A549 (cell line): Measurements from ENCODE around the gene XRCC4. TPM values are rescaled to one million over a fixed set of nuclear protein-coding genes. Genes with fewer than 3 reads are reported as not detected.

Source experiments
- ATAC-seq, 2 experiments: fragments of 200-7000 bp in 1 of 2; fragments of >200 bp in 1 of 2; cut with Nextera tagmentation in 1 of 2; cut with Tn5 transposase in 1 of 2; 3 replicates each; pipeline versions ENCODE4 v1.8.0 to v1.9.1; 2018 to 2020; ENCODE audit warnings: mild to moderate bottlenecking in 1 of 2, moderate library complexity in 1 of 2
- CTCF ChIA-PET: fragments of 300-600 bp; sonication (Branson Sonifier 250); formaldehyde crosslinking; extraction: SDS; loops from one replicate; lab custom pipeline; 2021; ENCODE audit warnings: antibody characterized with exemption, inconsistent platforms; lab: Yijun Ruan, JAX
- POLR2A ChIA-PET: fragments of 350-600 bp; formaldehyde crosslinking; extraction: SDS; loops from one replicate; lab custom pipeline; 2021; ENCODE audit warnings: antibody characterized with exemption, inconsistent platforms; lab: Yijun Ruan, JAX
- DNase-seq, 2 experiments: peaks; one replicate each; pipeline versions ENCODE4 v3.0.0 to v3.0.0-alpha.2; 2011 to 2016; ENCODE audit warnings: low read depth in 1 of 2, low spot score in 1 of 2
- FAIRE-seq: peaks from 2 replicates; lab custom pipeline; 2011; peaks lifted over from hg19 to GRCh38; lab: Jason Lieb, UNC
- H3K27ac ChIP-seq, 2 experiments: fragments of >200 bp; sonication (Bioruptor Twin); formaldehyde crosslinking; 3 replicates each; pipeline ENCODE4 v1.5.1; 2016 to 2017
- H3K4me1 ChIP-seq: fragments of >200 bp; sonication (Bioruptor Twin); formaldehyde crosslinking; 3 replicates; pipeline ENCODE4 v1.6.1; 2016
- H3K4me2 ChIP-seq: fragments of >200 bp; sonication (Bioruptor Twin); formaldehyde crosslinking; 3 replicates; pipeline ENCODE4 v1.6.1; 2016
- H3K4me3 ChIP-seq: fragments of >200 bp; sonication (Bioruptor Twin); formaldehyde crosslinking; 3 replicates; pipeline ENCODE4 v1.5.1; 2016
- H3K9me3 ChIP-seq: fragments of >200 bp; sonication (Bioruptor Twin); formaldehyde crosslinking; 3 replicates; pipeline ENCODE4 v1.6.1; 2016
- BHLHE40 ChIP-seq: IDR thresholded peaks from 2 replicates; pipeline ENCODE4 v1.6.1; 2012; ENCODE audit warnings: low read depth, low read length, inconsistent platforms
- CBX8 ChIP-seq: fragments of 200-600 bp; sonication (generic); IDR thresholded peaks from 2 replicates; pipeline ENCODE4 v1.6.1; 2016
- CEBPB ChIP-seq, 2 experiments: fragments of >200 bp in 1 of 2; sonication (Bioruptor Twin) in 1 of 2; formaldehyde crosslinking in 1 of 2; IDR thresholded peaks; 2 replicates each; pipeline ENCODE4 v1.6.1; 2012 to 2016
- CHD4 ChIP-seq: fragments of 200-600 bp; sonication (generic); IDR thresholded peaks from 2 replicates; pipeline ENCODE4 v1.6.1; 2016; ENCODE audit warnings: antibody characterized with exemption, mild to moderate bottlenecking, borderline replicate concordance
- HOXB5 ChIP-seq: fragments of 250-450 bp; sonication (Bioruptor Pico); IDR thresholded peaks from 2 replicates; pipeline ENCODE4 v1.5.0; 2020; ENCODE audit warnings: mild to moderate bottlenecking, moderate library complexity
- JUNB ChIP-seq: fragments of >200 bp; sonication (Bioruptor Twin); formaldehyde crosslinking; IDR thresholded peaks from 2 replicates; pipeline ENCODE4 v1.6.1; 2016
- NFE2L2 ChIP-seq: fragments of 150-350 bp; conservative IDR thresholded peaks from 2 replicates; pipeline ENCODE4 v1.6.1; 2014; ENCODE audit warnings: low read length
- NPAS2 ChIP-seq: fragments of 250-450 bp; sonication (Bioruptor Pico); IDR thresholded peaks from 2 replicates; pipeline ENCODE4 v1.8.0; 2022; ENCODE audit warnings: mild to moderate bottlenecking, moderate library complexity, borderline replicate concordance
- NR3C1 ChIP-seq: fragments of >200 bp; sonication (Bioruptor Twin); formaldehyde crosslinking; IDR thresholded peaks from 3 replicates; pipeline ENCODE4 v1.6.1; 2017
- POLR2A ChIP-seq: IDR thresholded peaks from 2 replicates; pipeline ENCODE4 v1.6.1; 2012; ENCODE audit warnings: mild to moderate bottlenecking, low read length
- RAD21 ChIP-seq, 2 experiments: fragments of >200 bp in 1 of 2; sonication (Bioruptor Twin) in 1 of 2; formaldehyde crosslinking in 1 of 2; IDR thresholded peaks in 1 of 2; conservative IDR thresholded peaks in 1 of 2; 2 replicates in 1 of 2; 3 replicates in 1 of 2; pipeline ENCODE4 v1.6.1; 2012 to 2018; ENCODE audit warnings: inconsistent platforms in 1 of 2
- RFX5 ChIP-seq: fragments of 450-650 bp; IDR thresholded peaks from 2 replicates; pipeline ENCODE4 v1.7.1; 2014; ENCODE audit warnings: antibody characterized with exemption, mild to moderate bottlenecking, moderate library complexity
- RNF2 ChIP-seq: fragments of 200-600 bp; sonication (generic); IDR thresholded peaks from 2 replicates; pipeline ENCODE4 v1.6.1; 2016; ENCODE audit warnings: low read depth, mild to moderate bottlenecking, antibody characterized with exemption, moderate library complexity, borderline replicate concordance
- SMC3 ChIP-seq: fragments of >200 bp; sonication (Bioruptor Twin); formaldehyde crosslinking; IDR thresholded peaks from 3 replicates; pipeline ENCODE4 v1.6.1; 2018; ENCODE audit warnings: inconsistent platforms
- ZFP36 ChIP-seq: fragments of 450-650 bp; IDR thresholded peaks from 2 replicates; pipeline ENCODE4 v1.6.1; 2014; ENCODE audit warnings: borderline replicate concordance; ENCODE audit not compliant: partially characterized antibody
- ZSCAN20 ChIP-seq: fragments of 250-450 bp; sonication (Bioruptor Pico); IDR thresholded peaks from 2 replicates; pipeline ENCODE4 v1.8.0; 2022; ENCODE audit warnings: mild to moderate bottlenecking, moderate library complexity
- WGBS: methylation state at CpG from one replicate; pipeline ENCODE4 v1.1.6; 2017; ENCODE audit errors: missing lambda C conversion rate; 5-methylcytosine and 5-hydroxymethylcytosine counted together
- polyA plus RNA-seq, 4 experiments: library from polyadenylated mRNA; depleted of rRNA in 3 of 4; stranded (reverse); fragments of >200 nt; fragmentation: RNase III in 1 of 4; extraction: RNeasy Plus Mini Kit Qiagen cat#74134 plus additional on column Dnase treatment in 1 of 4; gene quantifications; 2 replicates in 3 of 4; 3 replicates in 1 of 4; pipeline ENCODE4 v1.2.3, GENCODE V29; 2011 to 2017
- TF ChIP-seq, protein P1 (sequence below): fragments of 250-450 bp; sonication (Bioruptor Pico); IDR thresholded peaks from 2 replicates; pipeline ENCODE4 v1.5.0; 2021; ENCODE audit warnings: mild to moderate bottlenecking, moderate library complexity, borderline replicate concordance
- TF ChIP-seq, protein P2 (sequence below): fragments of >200 bp; sonication (Bioruptor Twin); formaldehyde crosslinking; IDR thresholded peaks from 3 replicates; pipeline ENCODE4 v1.6.1; 2016
- TF ChIP-seq, protein P3 (sequence below): fragments of >200 bp; sonication (Bioruptor Twin); formaldehyde crosslinking; IDR thresholded peaks from 2 replicates; pipeline ENCODE4 v1.6.1; 2016

XRCC4 gene
- polyA plus RNA-seq, 2 of the 4 experiments (the other 2 are of a cell fraction): 14.3 to 14.8 TPM

DNA sequence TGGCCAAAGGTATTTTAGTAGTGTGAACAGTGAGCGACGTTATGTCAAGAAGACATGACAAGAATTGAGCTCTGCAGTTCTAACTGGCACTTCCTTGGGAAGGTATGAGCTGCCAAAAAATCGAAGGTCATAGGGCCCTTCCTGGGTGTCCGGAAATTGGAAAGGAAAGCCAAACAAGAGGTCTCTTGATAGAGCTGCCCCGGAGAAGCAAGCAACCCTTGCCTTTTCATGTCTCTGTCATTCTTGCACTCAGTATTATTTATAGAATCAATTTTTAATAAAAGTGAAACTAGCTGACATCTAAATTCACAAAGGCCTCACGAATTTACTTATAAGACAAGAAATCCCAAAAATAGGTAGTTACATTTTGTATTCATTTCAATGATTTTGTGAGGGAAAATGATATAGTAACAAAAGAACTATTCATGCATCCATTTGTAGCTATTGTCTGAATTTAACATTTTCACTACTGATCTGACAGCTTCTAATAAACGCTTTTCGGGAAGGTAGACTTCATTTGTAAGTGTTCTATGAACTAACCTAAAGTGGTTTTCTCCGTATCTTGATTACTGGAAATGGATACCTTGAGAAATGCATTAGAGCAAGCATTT is 280.4 kb downstream of the XRCC4 start:
- DNase-seq (no peak), FAIRE-seq (no peak), ATAC-seq (no peak)
- ChIA-PET CTCF (interaction anchor here (0.9 kb wide), 1 partner anchor 15 kb away, joined by 3 read pairs; no protein-coding TSS in a partner anchor), POLR2A (no interaction called here)
- Histone ChIP-seq H3K4me3 (no peak overlapping the region), H3K9me3 (peaks cover 6% of the 10 kb centered on the region; the same call in 2 of the 3 replicates), H3K4me2 (no peak overlapping the region), H3K27ac (no peak overlapping the region), H3K4me1 (no peaks in the 10 kb centered on the region)
- WGBS: 76% methylated on average over 9 of the region's 9 CpGs
- no peak for TF ChIP-seq ZSCAN20 (CRISPR knock-in tag)

DNA sequence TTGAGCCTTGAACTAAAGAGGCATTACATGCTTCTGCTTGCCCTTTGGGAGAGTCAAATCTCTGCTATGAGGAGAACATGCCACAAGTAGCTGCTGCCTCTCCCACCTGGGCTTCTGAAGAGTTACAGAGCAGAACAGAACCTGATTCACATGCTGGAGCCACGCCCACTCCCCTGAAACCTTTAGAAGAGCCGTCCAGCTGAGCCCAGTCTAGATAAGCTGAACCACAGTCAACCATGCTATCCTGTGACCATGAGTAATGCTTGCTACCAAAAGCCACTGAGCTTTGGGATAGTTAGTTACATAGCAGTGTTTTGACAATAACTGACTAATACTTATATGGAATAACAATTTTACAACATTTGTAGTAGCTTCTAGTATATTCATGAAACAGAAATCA is 283.2 kb downstream of the XRCC4 start:
- POLR2A ChIA-PET: no interaction called here
- ATAC-seq: no peak

DNA sequence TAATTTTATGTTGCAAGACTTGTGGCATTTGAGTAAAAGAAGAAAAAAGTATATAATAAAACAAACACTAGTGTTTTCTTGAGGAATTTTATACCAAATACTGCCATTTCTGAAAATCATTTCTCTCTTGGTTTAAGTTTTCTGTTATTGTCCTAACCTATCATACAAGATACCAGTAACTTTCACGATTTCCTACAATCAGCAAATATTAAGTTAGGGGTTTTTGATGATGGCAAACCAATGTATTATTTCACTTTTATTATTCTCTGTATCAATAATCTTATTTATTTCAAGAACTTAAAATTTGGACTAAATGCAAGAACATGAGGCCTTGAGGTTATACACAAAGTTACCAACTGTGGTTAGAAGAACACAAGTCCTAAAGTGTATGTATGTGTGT is 285.2 kb downstream of the XRCC4 start:
- DNase-seq: no peak
- H3K4me2 ChIP-seq: no peak overlapping the region
- WGBS: 13% methylated on average over 1 of the region's 1 CpG
- no peak for FAIRE-seq
- no peak overlapping the region for H3K27ac ChIP-seq
- no peak overlapping the region for H3K4me3 ChIP-seq
- no peaks in the 10 kb centered on the region for H3K4me1 ChIP-seq
- ChIA-PET CTCF (no interaction called here), POLR2A (no interaction called here)
- peaks cover 6% of the 10 kb centered on the region; the same call in 2 of the 3 replicates for H3K9me3 ChIP-seq
- TF ChIP-seq RNF2 (no peak), RFX5 (no peak), CHD4 (no peak), NR3C1 (no peak), NFE2L2 (no peak), JUNB (no peak), POLR2A (no peak), SMC3 (no peak), CEBPB (IDR thresholded peaks at IDR 0.05) (no peak), NPAS2 (CRISPR knock-in tag) (no peak), CBX8 (no peak)
- TF ChIP-seq, protein P1, sequence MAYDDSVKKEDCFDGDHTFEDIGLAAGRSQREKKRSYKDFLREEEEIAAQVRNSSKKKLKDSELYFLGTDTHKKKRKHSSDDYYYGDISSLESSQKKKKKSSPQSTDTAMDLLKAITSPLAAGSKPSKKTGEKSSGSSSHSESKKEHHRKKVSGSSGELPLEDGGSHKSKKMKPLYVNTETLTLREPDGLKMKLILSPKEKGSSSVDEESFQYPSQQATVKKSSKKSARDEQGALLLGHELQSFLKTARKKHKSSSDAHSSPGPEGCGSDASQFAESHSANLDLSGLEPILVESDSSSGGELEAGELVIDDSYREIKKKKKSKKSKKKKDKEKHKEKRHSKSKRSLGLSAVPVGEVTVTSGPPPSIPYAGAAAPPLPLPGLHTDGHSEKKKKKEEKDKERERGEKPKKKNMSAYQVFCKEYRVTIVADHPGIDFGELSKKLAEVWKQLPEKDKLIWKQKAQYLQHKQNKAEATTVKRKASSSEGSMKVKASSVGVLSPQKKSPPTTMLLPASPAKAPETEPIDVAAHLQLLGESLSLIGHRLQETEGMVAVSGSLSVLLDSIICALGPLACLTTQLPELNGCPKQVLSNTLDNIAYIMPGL (CRISPR knock-in tag): no peak
- TF ChIP-seq, protein P2, sequence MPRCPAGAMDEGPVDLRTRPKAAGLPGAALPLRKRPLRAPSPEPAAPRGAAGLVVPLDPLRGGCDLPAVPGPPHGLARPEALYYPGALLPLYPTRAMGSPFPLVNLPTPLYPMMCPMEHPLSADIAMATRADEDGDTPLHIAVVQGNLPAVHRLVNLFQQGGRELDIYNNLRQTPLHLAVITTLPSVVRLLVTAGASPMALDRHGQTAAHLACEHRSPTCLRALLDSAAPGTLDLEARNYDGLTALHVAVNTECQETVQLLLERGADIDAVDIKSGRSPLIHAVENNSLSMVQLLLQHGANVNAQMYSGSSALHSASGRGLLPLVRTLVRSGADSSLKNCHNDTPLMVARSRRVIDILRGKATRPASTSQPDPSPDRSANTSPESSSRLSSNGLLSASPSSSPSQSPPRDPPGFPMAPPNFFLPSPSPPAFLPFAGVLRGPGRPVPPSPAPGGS: no peak
- TF ChIP-seq, protein P3, sequence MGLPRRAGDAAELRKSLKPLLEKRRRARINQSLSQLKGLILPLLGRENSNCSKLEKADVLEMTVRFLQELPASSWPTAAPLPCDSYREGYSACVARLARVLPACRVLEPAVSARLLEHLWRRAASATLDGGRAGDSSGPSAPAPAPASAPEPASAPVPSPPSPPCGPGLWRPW: no peak
- no peak for ATAC-seq

More for the DNA sequence above, 283.2 kb downstream of the XRCC4 start:
- no peak overlapping the region for H3K4me3 ChIP-seq
- no peak overlapping the region for H3K27ac ChIP-seq
- H3K4me2 ChIP-seq: no peak overlapping the region
- no peak for DNase-seq
- no peaks in the 10 kb centered on the region for H3K4me1 ChIP-seq
- TF ChIP-seq, protein P1 (CRISPR knock-in tag): no peak
- TF ChIP-seq RAD21 (conservative IDR thresholded peaks at IDR 0.05 in 1 of 2, IDR thresholded peaks at IDR 0.05 in 1 of 2) (no peak), BHLHE40 (no peak), NFE2L2 (no peak), HOXB5 (CRISPR knock-in tag) (no peak), NR3C1 (no peak), ZFP36 (no peak)
- TF ChIP-seq, protein P2: no peak
- TF ChIP-seq, all 56 proteins: peak for 0
- CTCF ChIA-PET: interaction anchor here (1.2 kb wide), 1 partner anchor 70 kb away, joined by 4 read pairs; no protein-coding TSS in a partner anchor
- peaks cover 6% of the 10 kb centered on the region; the same call in 2 of the 3 replicates for H3K9me3 ChIP-seq
- no peak for FAIRE-seq
- 33% methylated on average over 2 of the region's 2 CpGs for WGBS
